ENCODE data around the gene ZNFX1. TPM values are rescaled to one million over a fixed set of nuclear protein-coding genes. Genes with fewer than 3 reads are reported as not detected.

ZNFX1 gene
- polyA plus RNA-seq, 1 of the 3 experiments (the other 2 are of a cell fraction): 3.9 TPM

GRCh38 chr20:49203746-49204145 lies 74.1 kb downstream of the ZNFX1 start (continued):
- no peak for TF ChIP-seq REST (IDR thresholded peaks at IDR 0.05; ENCODE audit: low read depth, low read length)
- TF ChIP-seq, protein P1, sequence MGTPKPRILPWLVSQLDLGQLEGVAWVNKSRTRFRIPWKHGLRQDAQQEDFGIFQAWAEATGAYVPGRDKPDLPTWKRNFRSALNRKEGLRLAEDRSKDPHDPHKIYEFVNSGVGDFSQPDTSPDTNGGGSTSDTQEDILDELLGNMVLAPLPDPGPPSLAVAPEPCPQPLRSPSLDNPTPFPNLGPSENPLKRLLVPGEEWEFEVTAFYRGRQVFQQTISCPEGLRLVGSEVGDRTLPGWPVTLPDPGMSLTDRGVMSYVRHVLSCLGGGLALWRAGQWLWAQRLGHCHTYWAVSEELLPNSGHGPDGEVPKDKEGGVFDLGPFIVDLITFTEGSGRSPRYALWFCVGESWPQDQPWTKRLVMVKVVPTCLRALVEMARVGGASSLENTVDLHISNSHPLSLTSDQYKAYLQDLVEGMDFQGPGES (IDR thresholded peaks at IDR 0.05; ENCODE audit: low read depth, low read length): no peak

GRCh38 chr20:49203011-49203410 lies 74.8 kb downstream of the ZNFX1 start:
- H2AFZ ChIP-seq (ENCODE audit: low read depth): no peak overlapping the region
- H3K36me3 ChIP-seq (replicated peaks in 1 of 2; ENCODE audit: control insufficient read depth in 1 of 2, insufficient read depth in 2 of 2, low read length in 1 of 2): no peaks in the 10 kb centered on the region
- H3F3A ChIP-seq (replicated peaks; ENCODE audit: insufficient read depth): no peaks in the 10 kb centered on the region
- WGBS (ENCODE audit: low lambda C conversion rate): 85% methylated on average over 7 of the region's 7 CpGs
- no peaks in the 10 kb centered on the region for H3K79me2 ChIP-seq (ENCODE audit: insufficient read depth)
- ChIA-PET POLR2A (no interaction called here), CTCF (interaction anchor here (0.6 to 2.9 kb wide), 2 partner anchors 14 to 88 kb away, joined by 3 to 12 read pairs; no protein-coding TSS in a partner anchor)
- H3K4me1 ChIP-seq (ENCODE audit: control insufficient read depth in 1 of 2, insufficient read depth in 2 of 2, low read depth in 1 of 2, low read length in 1 of 2): no peaks in the 10 kb centered on the region
- H3K9me2 ChIP-seq: no peaks in the 10 kb centered on the region
- H3K27ac ChIP-seq (ENCODE audit: low read depth in 2 of 2, low read length in 1 of 2): no peak overlapping the region
- no peaks in the 10 kb centered on the region for H3K9me3 ChIP-seq
- no peak overlapping the region for H3K4me2 ChIP-seq
- H3K4me3 ChIP-seq (ENCODE audit: low read depth in 2 of 2, low read length in 1 of 2): no peak overlapping the region
- TF ChIP-seq POLR2AphosphoS5 (IDR thresholded peaks at IDR 0.05; ENCODE audit: low read depth, low read length) (no peak), FOSL2 (IDR thresholded peaks at IDR 0.05; ENCODE audit: borderline replicate concordance, low read depth) (no peak), TAF1 (IDR thresholded peaks at IDR 0.05; ENCODE audit: borderline replicate concordance, low read depth, low read length) (no peak), NFIC (IDR thresholded peaks at IDR 0.05; ENCODE audit: borderline replicate concordance) (no peak), ELF1 (IDR thresholded peaks at IDR 0.05) (no peak), CHD2 (IDR thresholded peaks at IDR 0.05; ENCODE audit: low read length, partially characterized antibody) (no peak), YY1 (IDR thresholded peaks at IDR 0.05; ENCODE audit: low read depth) (no peak), RXRA (IDR thresholded peaks at IDR 0.05; ENCODE audit: borderline replicate concordance, low read depth) (no peak), FOXJ3 (CRISPR knock-in tag; IDR thresholded peaks at IDR 0.05) (no peak), MAX (IDR thresholded peaks at IDR 0.05; ENCODE audit: low read depth) (no peak), JUND (IDR thresholded peaks at IDR 0.05) (no peak), SIN3A (IDR thresholded peaks at IDR 0.05; ENCODE audit: borderline replicate concordance, low read depth, low read length) (no peak)
- no peaks in the 10 kb centered on the region for H3K27me3 ChIP-seq (ENCODE audit: insufficient read depth)
- no peak for DNase-seq
- no peaks in the 10 kb centered on the region for H4K20me1 ChIP-seq (ENCODE audit: insufficient read depth)
- no peak overlapping the region for H3K9ac ChIP-seq
